PC-9 (cell line): ENCODE measurements around the gene RASL12. TPM values are rescaled to one million over a fixed set of nuclear protein-coding genes. Genes with fewer than 3 reads are reported as not detected.

Experiments used
- BruUV-seq: library from RNA; stranded (reverse); fragments of 400-500 nt; replicated peaks from 2 replicates; lab custom pipeline; 2021; lab: Mats Ljungman, UMichigan
- CTCF ChIA-PET: fragments of 300-600 bp; sonication (Branson Sonifier 250); formaldehyde crosslinking; loops from one replicate; lab custom pipeline; 2022; ENCODE audit warnings: antibody characterized with exemption; lab: Charles Lee
- POLR2A ChIA-PET: fragments of 300-600 bp; sonication (Branson Sonifier 250); formaldehyde crosslinking; loops from one replicate; lab custom pipeline; 2022; ENCODE audit warnings: antibody characterized with exemption; ENCODE audit not compliant: unreplicated experiment; lab: Charles Lee
- DNase-seq, 2 experiments: peaks; one replicate each; pipeline versions ENCODE4 v3.0.0 to v3.0.0-alpha.2; 2015 to 2022; ENCODE audit warnings: mixed read lengths in 1 of 2
- H2AFZ ChIP-seq: fragments of 200-600 bp; sonication (generic); 2 replicates; pipeline ENCODE4 v1.8.1; 2017; ENCODE audit warnings: antibody characterized with exemption
- H3F3A ChIP-seq: fragments of 200-600 bp; sonication (generic); 2 replicates; pipeline ENCODE4 v1.8.1; 2017; ENCODE audit warnings: antibody characterized with exemption, mild to moderate bottlenecking, low read depth; ENCODE audit not compliant: insufficient read depth
- H3K27ac ChIP-seq: fragments of 200-600 bp; sonication (generic); 2 replicates; pipeline ENCODE4 v1.6.1; 2016; ENCODE audit warnings: mixed run types
- H3K27me3 ChIP-seq: fragments of 200-600 bp; sonication (generic); 2 replicates; pipeline ENCODE4 v1.6.1; 2016; ENCODE audit warnings: low read depth, mixed run types; ENCODE audit not compliant: insufficient read depth
- H3K36me3 ChIP-seq: fragments of 200-600 bp; sonication (generic); 2 replicates; pipeline ENCODE4 v1.6.1; 2016; ENCODE audit warnings: low read depth, mixed run types
- H3K4me1 ChIP-seq: fragments of 200-600 bp; sonication (generic); replicated peaks from 2 replicates; pipeline ENCODE4 v1.6.1; 2016; ENCODE audit warnings: mixed run types; ENCODE audit not compliant: insufficient read depth
- H3K4me2 ChIP-seq: fragments of 200-600 bp; sonication (generic); 2 replicates; pipeline ENCODE4 v1.6.1; 2017; ENCODE audit warnings: mixed run types
- H3K4me3 ChIP-seq: fragments of 200-600 bp; sonication (generic); 2 replicates; pipeline ENCODE4 v1.6.1; 2016; ENCODE audit warnings: mixed run types
- H3K79me2 ChIP-seq: fragments of 200-600 bp; sonication (generic); 2 replicates; pipeline ENCODE4 v1.6.1; 2017; ENCODE audit warnings: low read depth, mixed run types
- H3K9me2 ChIP-seq: fragments of 200-600 bp; sonication (generic); 2 replicates; pipeline ENCODE4 v1.8.1; 2017; ENCODE audit warnings: mild to moderate bottlenecking; ENCODE audit not compliant: insufficient read depth
- H3K9me3 ChIP-seq: fragments of 200-600 bp; sonication (generic); 2 replicates; pipeline ENCODE4 v1.8.1; 2016; ENCODE audit warnings: low read depth; ENCODE audit not compliant: insufficient read depth
- H4K20me1 ChIP-seq: fragments of 200-600 bp; sonication (generic); 2 replicates; pipeline ENCODE4 v1.8.1; 2017; ENCODE audit not compliant: insufficient read depth
- CTCF ChIP-seq: fragments of 200-600 bp; sonication (generic); conservative IDR thresholded peaks from 2 replicates; pipeline ENCODE4 v1.6.1; 2017; ENCODE audit warnings: mixed run types, antibody characterized with exemption, mild to moderate bottlenecking, moderate library complexity
- EZH2 ChIP-seq: fragments of 200-600 bp; sonication (generic); IDR thresholded peaks from 2 replicates; pipeline ENCODE4 v1.8.0; 2017; ENCODE audit warnings: antibody characterized with exemption, low read depth
- intact Hi-C: fragments of 100-400 bp; cut with micrococcal nuclease; formaldehyde crosslinking; loops from one replicate; pipeline ENCODE4 v1.10.0; 2022; ENCODE audit not compliant: unreplicated experiment
- total RNA-seq: library from RNA; stranded (reverse); gene quantifications from 2 replicates; pipeline ENCODE4 v1.2.3, GENCODE V29; 2021

RASL12 gene
- total RNA-seq, 1 experiment from 2014 or later, result not detected

GRCh38 chr15:65004993-65005392, 62.8 kb downstream of the RASL12 start:
- no TSS peak for BruUV-seq
- Histone ChIP-seq H3K4me2 (no peak overlapping the region), H3K9me3 (no peaks in the 10 kb centered on the region), H3K36me3 (no peaks in the 10 kb centered on the region), H3K4me1 (no peaks in the 10 kb centered on the region), H3F3A (no peaks in the 10 kb centered on the region), H3K4me3 (no peak overlapping the region), H4K20me1 (no peaks in the 10 kb centered on the region), H3K79me2 (no peaks in the 10 kb centered on the region), H3K27me3 (no peaks in the 10 kb centered on the region), H3K27ac (no peak overlapping the region), H2AFZ (no peak overlapping the region), H3K9me2 (no peaks in the 10 kb centered on the region)
- TF ChIP-seq CTCF (no peak), EZH2 (no peak)
- POLR2A ChIA-PET, result interaction anchor here (0.6 kb wide), 1 partner anchor 94 kb away, joined by 3 read pairs; the partner anchor contains the start of gene ANKDD1A
- CTCF ChIA-PET, result no interaction called here
- intact Hi-C loops, result no loop called here
- no peak for DNase-seq

Other genes starting within 250 kb of the RASL12 start
- gene PIF1, start 242.3 kb downstream of the RASL12 start, total RNA-seq, result 54.8 and 67.6 TPM in 2 replicates
- 7.5 and 7.9 TPM in 2 replicates for gene PLEKHO2, start 226.1 kb downstream of the RASL12 start, total RNA-seq
- 14.2 and 17.5 TPM in 2 replicates for gene ANKDD1A, start 156.1 kb downstream of the RASL12 start, total RNA-seq
- 88.3 and 91.7 TPM in 2 replicates for gene SPG21, start 78.1 kb downstream of the RASL12 start, total RNA-seq
- 16.0 and 24.9 TPM in 2 replicates for gene MTFMT, start 38.4 kb downstream of the RASL12 start, total RNA-seq
- gene SLC51B, start 22.6 kb downstream of the RASL12 start, total RNA-seq, result not detected in 2 replicates
- gene KBTBD13, start 8.8 kb upstream of the RASL12 start, total RNA-seq, result not detected in 2 replicates
- gene UBAP1L, start 47.2 kb upstream of the RASL12 start, total RNA-seq, result 2.5 and 3.1 TPM in 2 replicates
- gene PDCD7, start 65.8 kb upstream of the RASL12 start, total RNA-seq, result 29.1 and 31.4 TPM in 2 replicates
- 41.0 and 44.1 TPM in 2 replicates for gene CLPX, start 117.4 kb upstream of the RASL12 start, total RNA-seq
- gene CILP, start 143.5 kb upstream of the RASL12 start, total RNA-seq, result 0.07 and 0.08 TPM in 2 replicates
- 12.3 TPM in 2 replicates for gene PARP16, start 218.9 kb upstream of the RASL12 start, total RNA-seq
- gene RNU5A-1, start 228.1 kb upstream of the RASL12 start, total RNA-seq, result not detected in 2 replicates
- gene RNU5B-1, start 236.7 kb upstream of the RASL12 start, total RNA-seq, result not detected in 2 replicates